ENCODE measurements around the gene PARP3. TPM values are rescaled to one million over a fixed set of nuclear protein-coding genes. Genes with fewer than 3 reads are reported as not detected.

Gene PARP3
- 15.4 and 31.0 TPM in 2 replicates for total RNA-seq

DNA sequence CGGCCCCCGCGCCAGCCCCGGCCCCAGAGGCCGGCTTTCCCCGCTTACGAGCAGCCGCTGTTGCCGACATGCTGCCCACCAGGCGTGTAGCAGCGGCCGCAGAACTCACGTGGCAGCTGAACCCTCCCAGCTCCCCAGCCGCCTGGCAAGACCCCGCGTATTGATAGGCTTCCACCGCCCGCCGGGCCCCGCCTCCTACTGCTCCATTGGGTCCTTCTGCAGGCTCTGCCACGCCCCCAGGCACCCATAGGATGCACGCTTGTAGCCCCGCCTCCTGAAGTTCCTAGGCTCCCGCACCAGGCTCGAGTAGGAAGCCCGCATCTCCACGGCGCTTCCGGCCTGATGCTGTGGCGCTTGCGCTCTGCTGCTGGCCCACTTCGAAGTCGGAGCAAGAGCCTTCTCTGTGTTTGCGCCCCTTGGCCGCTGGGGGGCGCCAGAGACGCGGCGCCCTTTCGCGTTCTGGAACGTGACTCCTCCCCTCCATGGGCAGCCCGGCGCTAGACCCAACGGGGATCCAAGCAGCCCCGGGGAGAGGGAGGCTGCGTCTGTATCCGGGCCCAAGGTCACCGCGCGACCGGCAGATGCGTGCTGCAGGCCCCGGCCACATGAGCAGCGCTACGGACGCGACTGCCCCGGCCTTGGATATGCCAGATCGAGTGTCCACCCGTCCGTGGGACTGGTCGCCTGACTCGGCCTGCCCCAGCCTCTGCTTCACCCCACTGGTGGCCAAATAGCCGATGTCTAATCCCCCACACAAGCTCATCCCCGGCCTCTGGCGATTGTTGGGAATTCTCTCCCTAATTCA lies at the start of gene PARP3, which contains the start of gene RRP9:
TSS of gene PARP3 (plus strand) at position 566 of the 805 bp plus-strand sequence. CDS start 993 bp downstream, outside the sequence.
TSS of gene RRP9 (minus strand) at position 107 of the 805 bp plus-strand sequence. CDS start at position 70, 37 bp downstream.

GRCh38 chr3:51955175-51955892 lies 13.2 kb downstream of the PARP3 start, which contains the start of gene GPR62:
TSS of gene GPR62 (plus strand) at chr3:51955381. CDS start at chr3:51955653, 272 bp downstream.

GRCh38 chr3:51967384-51968169 lies 25.4 kb downstream of the PARP3 start, which contains the start of gene PCBP4:
TSS of gene PCBP4 (minus strand) at chr3:51967454. CDS start at chr3:51961240, 6,214 bp downstream.

GRCh38 chr3:51974963-51975851 lies 33.0 kb downstream of the PARP3 start, which contains the start of gene ABHD14A:
TSS of gene ABHD14A (plus strand) at chr3:51975064. CDS start at chr3:51975136, 72 bp downstream.

GRCh38 chr3:51982838-51983577 lies 40.8 kb downstream of the PARP3 start, which contains the start of gene ACY1:
TSS of gene ACY1 (plus strand) at chr3:51983535. CDS start at chr3:51984065, 530 bp downstream.

DNA sequence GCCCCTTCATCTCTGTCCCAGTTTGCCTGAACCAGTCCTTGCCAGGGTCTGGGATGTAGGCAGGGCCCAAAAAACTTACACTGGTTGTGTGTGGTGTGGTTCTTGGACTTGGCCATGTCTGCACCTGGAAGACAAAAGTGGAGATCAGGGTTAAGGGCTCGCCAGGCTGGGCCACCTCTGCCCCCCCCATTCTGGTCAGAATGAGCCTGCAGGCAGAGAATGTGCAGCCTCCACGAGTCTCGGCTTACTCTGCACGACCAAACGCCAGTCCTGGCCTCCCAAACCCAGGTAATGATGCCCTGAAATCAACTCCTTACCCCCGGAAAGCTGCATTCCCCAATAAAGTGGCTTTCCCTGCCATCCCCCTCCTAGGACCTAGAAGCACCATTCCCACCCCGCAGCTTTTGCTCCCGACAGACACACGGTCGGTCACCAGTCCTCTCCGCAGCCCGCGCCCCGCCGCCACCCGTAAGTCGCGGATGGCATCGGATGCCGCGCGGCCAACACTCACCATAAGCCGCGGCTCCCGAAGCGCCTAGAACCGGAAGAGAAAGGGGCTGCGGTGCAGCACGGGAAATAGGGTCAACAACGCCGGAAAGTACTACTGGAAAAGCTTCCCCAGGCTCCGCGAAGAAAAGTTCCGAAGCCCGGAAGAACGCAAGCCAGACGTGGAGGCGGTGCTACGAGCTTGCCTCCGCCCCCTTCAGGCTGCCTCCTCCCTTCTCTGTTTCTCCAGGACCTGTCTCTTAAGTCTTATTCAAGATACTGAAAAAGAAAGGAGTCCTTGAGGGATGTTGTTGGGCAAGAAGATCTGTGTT lies 53.4 kb downstream of the PARP3 start, which contains the start of gene RPL29:
TSS of gene RPL29 (minus strand) at position 550 of the 818 bp plus-strand sequence. CDS start at position 116, 434 bp downstream.

Other genes with a start within 250 kb of the PARP3 start
- gene GRM2, start 235.3 kb upstream of the PARP3 start, total RNA-seq: not detected in 2 replicates
- gene IQCF6, start 163.1 kb upstream of the PARP3 start, total RNA-seq: not detected in 2 replicates
- not detected in 2 replicates for gene IQCF2, start 80.7 kb upstream of the PARP3 start, total RNA-seq
- gene IQCF5, start 66.8 kb upstream of the PARP3 start, total RNA-seq: not detected in 2 replicates
- gene IQCF1, start 39.0 kb upstream of the PARP3 start, total RNA-seq: not detected in 2 replicates
- 36.6 and 38.9 TPM in 2 replicates for gene RRP9, start 459 bp upstream of the PARP3 start, total RNA-seq
- 0.20 TPM in 1 of 2 replicates, not detected in the other for gene GPR62, start 13.0 kb downstream of the PARP3 start, total RNA-seq
- gene PCBP4, start 25.1 kb downstream of the PARP3 start, total RNA-seq: 56.2 and 80.7 TPM in 2 replicates
- 35.8 and 41.0 TPM in 2 replicates for gene ABHD14B, start 31.7 kb downstream of the PARP3 start, total RNA-seq
- gene ABHD14A, start 32.7 kb downstream of the PARP3 start, total RNA-seq: 10.8 and 17.0 TPM in 2 replicates
- 24.9 and 27.4 TPM in 2 replicates for gene ACY1, start 41.2 kb downstream of the PARP3 start, total RNA-seq
- 1,551 and 1,914 TPM in 2 replicates for gene RPL29, start 53.5 kb downstream of the PARP3 start, total RNA-seq
- 19.6 and 30.7 TPM in 2 replicates for gene DUSP7, start 114.2 kb downstream of the PARP3 start, total RNA-seq
- gene POC1A, start 212.1 kb downstream of the PARP3 start, total RNA-seq: 14.8 and 19.7 TPM in 2 replicates